ENCODE measurements around the gene ZSCAN18. TPM values are rescaled to one million over a fixed set of nuclear protein-coding genes. Genes with fewer than 3 reads are reported as not detected.
"Not testable (repeated sequence)": the region's sequence is repeated elsewhere in the genome, so short reads cannot be mapped to it uniquely, and the experiment has no call there.

Gene ZSCAN18, protein sequence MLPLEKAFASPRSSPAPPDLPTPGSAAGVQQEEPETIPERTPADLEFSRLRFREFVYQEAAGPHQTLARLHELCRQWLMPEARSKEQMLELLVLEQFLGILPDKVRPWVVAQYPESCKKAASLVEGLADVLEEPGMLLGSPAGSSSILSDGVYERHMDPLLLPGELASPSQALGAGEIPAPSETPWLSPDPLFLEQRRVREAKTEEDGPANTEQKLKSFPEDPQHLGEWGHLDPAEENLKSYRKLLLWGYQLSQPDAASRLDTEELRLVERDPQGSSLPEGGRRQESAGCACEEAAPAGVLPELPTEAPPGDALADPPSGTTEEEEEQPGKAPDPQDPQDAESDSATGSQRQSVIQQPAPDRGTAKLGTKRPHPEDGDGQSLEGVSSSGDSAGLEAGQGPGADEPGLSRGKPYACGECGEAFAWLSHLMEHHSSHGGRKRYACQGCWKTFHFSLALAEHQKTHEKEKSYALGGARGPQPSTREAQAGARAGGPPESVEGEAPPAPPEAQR
- 57.6 and 59.5 TPM in 2 replicates for total RNA-seq (2014; rRNA removed)
- 42.5 TPM for polyA plus RNA-seq (2012)

DNA sequence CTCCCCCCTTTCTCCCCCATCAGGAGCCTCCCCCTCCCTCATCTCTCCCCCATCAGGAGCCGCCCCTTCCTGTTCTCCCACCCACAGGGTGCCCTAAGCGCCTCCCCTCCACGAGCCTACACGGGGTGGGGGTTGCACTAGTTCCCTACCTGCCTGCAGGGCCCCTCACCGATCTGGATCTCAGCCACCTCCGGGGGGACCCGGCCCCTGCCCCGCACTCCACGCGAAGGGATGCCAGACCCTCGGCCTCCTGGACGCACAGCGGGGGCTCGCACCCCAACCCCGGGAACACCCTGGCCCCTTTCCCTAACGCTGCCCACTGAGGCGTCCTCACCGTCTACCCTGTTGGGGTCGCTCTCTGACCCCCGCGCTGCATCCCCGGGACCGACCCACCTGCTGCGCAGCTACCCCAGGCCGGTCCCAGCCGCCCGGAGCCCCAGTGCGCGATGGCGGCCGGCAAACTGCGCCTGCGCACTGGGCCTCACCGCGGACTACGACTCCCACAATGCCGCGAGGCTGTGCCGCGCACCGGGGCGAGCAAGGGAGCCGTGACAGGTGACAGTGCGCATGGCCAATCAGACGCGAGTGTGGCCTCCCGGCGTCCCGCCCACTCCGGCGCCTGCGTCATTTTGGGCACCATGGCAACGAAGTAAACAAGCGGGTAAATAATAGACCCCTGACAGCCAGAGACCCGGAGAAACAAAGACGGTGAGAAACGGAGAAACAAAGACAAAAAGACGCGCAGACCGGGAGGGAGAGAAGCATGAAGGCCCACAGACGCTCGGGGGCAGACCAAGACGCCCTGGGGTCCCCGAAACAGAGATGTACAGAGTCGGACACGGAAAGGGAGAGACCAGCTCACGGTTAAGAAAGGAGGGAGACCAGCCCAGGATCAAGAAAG is at the start of gene ZSCAN18:
Gene ZSCAN18, minus strand, starts transcription at position 451 of the 901 bp plus-strand sequence. CDS start 7,964 bp downstream, outside the sequence.
- peak; percentile 94 for DNase-seq (ENCODE audit: low read depth)

DNA sequence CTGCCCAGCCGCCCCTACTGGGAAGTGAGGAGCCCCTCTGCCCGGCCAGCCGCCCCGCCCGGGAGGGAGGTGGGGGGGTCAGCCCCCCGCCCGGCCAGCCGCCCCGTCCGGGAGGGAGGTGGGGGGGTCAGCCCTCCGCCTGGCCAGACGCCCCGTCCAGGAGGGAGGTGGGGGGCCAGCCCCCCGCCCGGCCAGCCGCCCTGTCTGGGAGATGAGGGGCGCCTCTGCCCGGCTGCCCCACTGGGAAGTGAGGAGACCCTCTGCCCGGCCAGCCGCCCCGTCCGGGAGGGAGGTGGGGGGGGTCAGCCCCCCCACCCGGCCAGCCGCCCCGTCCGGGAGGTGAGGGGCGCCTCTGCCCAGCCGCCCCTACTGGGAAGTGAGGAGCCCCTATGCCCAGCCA is 49.4 kb upstream of the ZSCAN18 start:
- not testable (repeated sequence) for DNase-seq (ENCODE audit: low read depth)

DNA sequence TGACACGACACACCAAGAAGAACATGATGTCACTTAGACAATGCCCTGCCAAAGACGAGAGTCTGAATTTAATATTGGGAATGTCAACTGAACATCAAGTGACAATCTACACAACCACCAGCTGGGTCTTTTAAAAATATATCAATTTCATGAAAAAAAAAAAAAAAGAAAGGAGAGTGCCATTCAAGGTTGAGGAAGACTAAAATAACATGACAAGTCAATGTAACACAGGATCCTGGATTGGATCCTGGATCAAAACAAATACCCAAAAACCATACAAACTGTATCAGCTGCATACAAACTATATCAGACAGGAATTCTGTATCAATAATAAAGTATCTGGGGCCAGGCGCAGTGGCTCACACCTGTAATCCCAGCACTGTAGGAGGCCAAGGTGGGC is 47.8 kb upstream of the ZSCAN18 start:
- no peak for DNase-seq (ENCODE audit: low read depth)

DNA sequence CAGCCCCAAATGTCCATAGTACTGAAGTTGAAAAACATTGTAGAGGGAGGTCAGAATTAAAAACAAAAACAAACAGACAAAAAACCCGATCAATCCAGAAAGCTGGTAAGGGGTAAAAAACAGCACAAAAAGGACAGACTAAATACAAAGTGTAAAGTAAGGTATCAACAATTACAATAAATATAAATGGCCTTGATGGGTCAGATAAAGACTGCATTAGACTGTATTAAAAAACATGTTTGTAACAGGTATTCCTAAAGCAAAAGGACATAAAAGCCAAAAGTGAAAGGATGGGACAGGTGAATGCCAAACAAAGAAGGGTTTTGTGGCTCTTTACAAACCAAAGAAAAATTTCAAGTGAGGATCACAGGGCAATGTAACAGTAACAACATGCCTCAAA is 36.2 kb upstream of the ZSCAN18 start:
- no peak for DNase-seq (ENCODE audit: low read depth)

DNA sequence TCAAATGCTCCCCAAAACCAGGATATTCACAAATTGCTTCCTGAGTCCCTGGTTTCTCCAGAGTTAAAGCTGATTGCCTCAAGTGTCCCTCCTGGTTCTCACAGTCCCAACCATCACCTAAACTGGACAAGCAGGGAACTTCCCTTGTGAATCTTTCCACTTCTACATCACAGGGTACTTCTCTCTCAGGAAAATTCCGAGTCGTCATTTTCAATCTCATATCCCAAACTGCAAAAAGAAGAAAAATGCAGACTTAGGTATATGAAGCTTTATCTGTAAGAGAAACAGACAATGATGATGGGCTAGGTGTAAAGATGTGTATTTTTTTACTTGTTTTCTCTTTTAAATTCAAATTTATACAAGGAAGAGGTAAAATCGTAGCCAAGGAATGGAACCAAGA is 31.3 kb upstream of the ZSCAN18 start:
- DNase-seq (ENCODE audit: low read depth) = no peak

DNA sequence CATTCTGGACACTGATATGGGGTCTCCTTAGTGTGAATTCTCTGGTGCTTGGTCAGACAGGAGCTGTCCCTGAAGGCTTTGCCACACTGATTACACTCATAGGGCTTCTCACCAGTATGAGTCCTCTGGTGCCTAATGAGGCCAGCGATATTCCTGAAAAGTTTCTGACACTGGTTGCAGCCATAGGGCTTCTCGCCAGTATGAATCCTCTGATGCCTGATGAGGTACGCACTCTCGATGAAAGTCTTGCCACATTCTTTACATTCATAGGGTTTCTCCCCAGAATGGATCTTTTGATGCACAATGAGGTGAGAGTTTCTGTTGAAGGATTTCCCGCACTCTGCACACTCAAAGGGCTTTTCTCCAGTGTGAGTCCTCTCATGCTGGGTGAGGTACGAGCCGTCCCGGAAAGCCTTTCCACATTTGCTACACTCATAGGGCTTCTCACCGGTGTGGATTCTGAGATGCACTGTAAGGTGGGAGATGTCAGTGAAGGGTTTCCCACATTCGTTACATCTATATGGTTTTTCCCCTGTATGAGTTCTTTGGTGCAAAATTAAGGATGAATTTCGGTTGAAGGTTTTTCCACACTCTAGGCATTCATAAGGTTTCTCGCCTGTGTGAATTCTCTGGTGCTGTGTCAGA is 30.1 kb upstream of the ZSCAN18 start:
- DNase-seq (ENCODE audit: low read depth) = peak; percentile 6

DNA sequence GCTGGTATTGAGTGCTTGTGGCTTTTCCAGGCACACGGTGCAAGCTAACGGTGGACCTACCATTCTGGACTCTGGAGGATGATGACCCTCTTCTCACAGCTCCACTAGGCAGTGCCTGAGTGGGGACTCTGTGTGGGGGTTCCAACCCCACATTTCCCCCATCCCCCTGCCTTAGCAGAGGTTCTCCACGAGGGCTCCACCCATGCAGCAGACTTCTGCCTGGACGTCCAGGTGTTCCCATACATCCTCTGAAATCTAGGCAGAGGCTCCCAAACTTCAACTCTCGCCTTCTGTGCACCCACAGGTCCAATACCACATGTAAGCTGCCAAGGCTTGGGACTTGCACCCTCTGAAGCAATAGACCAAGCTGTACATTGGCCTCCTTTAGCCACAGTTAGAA is 25.3 kb upstream of the ZSCAN18 start:
- DNase-seq (ENCODE audit: low read depth) = peak; percentile 3

DNA sequence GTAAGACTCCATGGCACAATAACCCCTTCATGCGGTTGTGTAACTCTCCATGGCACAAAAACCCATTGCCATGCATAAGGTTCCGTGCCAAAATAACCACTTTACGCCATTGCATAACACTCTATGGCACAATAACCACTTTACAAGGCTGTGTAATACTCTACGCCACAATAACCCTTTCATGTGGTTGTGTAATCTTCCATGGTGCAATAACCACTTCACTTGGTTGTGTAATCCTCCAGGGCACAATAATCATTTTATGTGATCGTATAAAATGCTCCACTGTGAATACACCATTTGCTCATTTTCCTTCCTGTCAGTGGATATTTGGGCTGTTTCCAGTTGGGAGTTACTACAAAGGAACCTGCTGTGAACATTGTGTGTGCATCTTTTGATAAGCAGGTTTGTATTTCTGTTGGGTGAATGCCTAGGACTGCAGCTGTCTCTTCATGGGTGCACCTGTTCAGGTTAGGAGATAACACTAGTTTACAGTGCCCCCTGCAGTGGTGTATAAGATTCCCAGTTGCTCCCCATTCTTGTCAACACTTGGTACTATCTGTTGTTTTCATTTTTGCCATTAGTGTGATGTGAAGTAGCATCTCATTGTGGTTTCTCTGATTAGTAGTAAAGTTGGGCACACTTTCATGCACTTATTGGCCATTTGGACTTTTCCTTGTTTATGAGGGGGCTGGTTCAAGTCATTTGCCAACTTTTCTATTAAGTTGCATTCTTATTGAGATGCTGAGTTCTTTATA is 21.1 kb upstream of the ZSCAN18 start:
- DNase-seq (ENCODE audit: low read depth) = peak; percentile 3

DNA sequence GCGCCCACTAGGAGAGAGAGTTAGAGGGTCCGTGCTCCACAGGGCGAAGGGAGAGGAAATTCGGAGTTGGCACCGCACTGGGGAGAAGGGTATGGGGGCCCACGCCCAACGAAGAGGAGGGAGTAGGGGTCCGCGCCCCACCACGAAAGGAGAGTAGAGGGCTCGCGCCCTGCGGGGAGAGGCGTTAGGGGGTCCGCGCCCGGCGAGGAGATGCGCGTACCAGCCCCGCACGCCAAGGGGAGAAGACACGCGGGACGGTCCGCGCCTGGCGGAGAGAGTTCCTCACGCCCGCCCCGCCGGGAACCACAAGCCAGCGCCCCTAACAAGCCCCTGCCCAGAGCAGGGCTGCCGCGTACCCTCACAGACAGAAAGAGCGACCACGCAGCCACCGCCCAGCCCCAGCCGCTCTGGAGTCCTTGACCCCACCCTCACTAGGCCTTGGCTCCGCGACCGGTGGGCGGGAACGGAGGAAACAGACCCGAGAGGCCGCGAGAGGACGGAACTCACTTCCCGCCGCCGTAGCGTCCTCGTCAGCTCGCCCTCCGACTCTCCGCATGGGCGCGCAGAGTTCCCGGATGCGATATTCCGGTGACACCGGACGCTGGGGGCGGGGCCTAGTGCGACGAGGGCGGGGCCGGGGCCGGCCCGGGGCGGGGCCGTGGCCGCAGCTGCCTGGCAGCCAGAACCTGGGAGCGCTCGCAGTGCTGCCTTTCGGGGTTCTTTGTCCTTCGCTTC is 20.0 kb upstream of the ZSCAN18 start:
- DNase-seq (ENCODE audit: low read depth) = no peak

DNA sequence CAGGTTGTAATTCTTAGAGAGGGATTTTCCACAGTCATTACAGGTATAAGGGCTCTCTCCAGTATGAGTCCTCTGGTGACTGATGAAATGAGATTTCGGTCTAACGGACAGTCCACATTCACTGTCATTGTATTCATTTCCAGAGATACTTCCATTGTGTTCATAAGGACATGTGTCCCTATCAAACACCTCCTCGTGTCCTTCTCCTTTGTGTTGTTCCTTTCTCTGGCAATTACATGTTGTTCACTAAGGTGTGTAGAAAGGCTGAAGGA is 10.5 kb upstream of the ZSCAN18 start:
- DNase-seq (ENCODE audit: low read depth) = no peak

DNA sequence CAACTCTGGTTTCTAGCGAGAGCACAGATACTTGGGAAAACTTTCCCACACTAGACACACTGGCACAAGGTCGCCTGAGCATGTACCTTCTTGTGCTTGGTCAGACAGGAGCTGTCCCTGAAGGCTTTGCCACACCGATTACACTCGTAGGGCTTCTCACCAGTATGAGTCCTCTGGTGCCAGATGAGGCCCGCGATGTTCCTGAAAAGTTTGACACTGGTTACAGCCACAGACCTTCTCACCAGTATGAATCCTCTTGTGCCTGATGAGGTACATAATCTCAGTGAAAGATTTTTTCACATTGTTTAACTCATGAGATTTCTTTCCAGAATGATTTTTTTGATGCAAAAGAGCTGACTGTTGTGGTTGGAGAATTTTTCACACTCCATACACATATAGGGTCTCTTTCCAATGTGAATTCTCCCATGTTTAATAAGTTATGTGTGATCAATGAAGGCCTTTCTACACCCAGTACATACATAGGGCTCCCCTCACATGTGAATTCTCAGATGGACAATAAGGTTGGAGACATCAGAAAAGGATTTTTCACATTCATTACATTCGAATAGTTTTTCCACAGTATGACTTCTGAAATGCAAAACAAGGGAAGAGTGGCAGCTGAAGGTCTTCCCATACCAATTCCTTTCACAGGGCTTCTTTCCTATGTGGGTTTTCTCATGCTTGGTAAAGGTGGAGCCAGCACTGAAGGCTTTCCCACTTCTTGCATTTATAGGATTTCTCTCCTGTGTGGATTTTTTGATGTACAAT is 9.9 kb upstream of the ZSCAN18 start:
- no peak for DNase-seq (ENCODE audit: low read depth)

DNA sequence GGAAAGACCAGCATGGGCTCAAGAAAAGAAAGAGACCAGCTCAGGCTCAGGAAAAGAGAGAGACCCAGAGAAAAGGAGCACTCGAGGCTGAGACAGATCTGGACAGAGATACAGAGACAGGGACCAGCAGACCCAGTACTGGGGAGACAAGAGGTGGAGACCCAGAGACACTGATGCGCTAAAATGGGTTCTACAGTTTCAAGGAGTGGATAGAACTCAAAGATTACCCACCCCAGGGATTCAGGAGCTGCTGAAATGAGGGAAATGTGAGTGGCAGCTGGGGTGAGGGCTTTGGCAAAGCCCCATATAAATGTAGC is 609 bp upstream of the ZSCAN18 start:
- no peak for DNase-seq (ENCODE audit: low read depth)

DNA sequence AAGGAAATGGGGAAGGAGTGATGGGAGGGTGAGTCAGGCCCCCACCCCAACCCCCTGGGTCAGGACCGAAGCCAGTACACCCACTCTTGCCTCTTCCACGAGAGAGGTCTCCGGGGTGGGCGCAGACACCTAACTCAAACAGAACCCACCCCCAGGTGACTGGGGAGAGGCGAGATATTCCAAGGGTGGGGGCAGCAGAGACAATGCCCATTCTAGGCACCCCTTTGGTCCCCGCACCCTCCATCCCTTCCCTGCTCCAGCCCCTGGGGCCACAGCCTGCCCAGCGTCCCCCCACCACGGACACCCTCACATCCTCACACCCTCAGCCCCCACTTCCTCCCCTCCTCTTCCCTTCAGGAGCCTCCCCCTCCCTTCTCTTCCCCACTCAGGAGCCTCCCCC is 682 bp downstream of the ZSCAN18 start:
- no peak for DNase-seq (ENCODE audit: low read depth)

DNA sequence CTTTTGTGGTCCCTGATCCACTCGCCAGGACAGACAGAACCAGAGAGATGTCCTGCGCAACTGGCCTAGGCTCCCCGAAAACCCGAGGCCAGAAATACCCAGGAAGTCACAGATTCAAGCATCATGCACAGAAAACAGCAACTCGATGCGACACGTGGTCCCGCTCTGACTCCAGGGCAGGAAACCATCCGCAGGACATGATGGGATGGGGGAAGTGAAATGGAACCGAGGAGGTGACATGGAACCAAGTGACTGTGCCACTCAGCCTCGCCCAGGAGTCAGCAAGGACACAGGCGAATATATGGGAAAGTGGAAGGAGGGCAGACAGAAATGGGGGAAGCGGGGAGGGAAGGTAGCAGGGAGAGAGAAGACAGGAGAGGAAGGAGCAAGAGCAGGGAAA is 1.1 kb downstream of the ZSCAN18 start:
- no peak for DNase-seq (ENCODE audit: low read depth)

DNA sequence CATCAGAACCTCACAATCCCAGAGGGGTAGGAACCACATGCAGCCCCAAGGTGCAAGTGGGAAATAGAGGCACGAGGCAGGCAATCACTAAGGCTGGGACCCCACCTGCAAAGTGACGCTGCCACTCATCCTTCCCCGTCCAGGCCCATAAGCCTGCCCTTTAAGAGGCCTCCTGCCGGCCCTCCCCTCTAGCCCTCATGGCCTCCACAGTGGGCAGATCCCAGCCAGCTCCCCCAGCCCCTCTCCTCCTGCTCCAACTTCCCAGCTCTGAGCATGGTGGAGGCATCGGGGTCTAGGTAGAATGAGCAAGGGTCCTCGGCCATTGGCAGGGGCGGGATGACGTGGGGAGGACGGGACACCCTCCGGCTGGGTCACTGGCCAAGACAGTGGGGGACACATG is 2.7 kb downstream of the ZSCAN18 start:
- no peak for DNase-seq (ENCODE audit: low read depth)

DNA sequence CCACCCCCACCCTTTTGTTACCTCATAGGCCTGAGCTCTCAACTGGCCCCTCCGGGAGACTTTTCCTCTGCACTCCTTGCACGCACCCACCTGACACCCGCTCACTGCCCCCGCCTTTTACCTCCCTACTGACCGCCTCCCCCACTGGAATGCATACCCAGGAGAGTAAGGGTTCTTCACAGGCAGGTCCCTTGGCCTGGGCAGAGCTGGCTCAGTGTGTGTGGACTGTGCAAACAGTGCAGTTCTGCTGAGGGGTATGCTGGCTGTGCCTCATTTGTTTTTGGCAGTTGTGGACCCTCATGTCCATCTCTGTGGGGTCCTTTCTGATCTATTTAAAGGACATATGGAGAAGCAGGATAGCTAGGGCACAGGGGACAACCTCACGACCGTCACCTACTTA is 5.0 kb downstream of the ZSCAN18 start:
- DNase-seq (ENCODE audit: low read depth) = no peak

DNA sequence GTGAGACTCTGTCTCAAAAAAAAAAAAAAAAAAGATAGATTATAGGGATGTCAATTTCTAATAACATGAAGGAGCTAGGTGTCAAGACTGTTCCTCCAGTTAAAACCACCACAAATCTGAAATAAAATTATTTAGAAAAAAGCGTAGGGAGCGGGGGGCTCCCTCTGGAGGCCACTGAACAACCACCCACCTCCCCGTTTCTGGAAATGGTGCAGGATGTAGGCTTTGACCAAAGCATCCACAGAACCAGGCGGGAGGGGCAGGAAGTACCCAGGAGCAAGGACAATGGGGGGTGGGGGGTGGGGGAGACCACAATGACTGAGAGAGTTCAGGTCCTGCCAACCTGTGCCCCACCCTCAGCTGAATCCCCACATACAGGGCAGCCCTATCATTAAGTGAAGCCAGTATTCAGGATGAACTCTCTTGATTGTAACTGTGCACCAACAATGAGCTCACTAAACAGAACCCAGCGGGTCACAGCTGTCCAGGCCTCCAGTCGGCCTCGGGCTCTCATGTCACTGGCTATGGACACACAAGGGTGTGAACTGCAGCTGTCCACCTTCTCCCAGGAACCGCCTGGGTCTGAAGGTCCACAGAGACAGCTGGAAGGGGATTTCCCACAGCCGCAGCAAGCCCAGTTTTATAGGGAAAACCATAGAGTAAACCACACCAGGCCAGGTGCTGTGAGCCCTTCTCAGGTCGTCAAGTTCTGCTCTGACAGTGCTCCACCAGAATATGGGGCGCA is 6.6 kb downstream of the ZSCAN18 start:
- DNase-seq (ENCODE audit: low read depth) = peak; percentile 56

DNA sequence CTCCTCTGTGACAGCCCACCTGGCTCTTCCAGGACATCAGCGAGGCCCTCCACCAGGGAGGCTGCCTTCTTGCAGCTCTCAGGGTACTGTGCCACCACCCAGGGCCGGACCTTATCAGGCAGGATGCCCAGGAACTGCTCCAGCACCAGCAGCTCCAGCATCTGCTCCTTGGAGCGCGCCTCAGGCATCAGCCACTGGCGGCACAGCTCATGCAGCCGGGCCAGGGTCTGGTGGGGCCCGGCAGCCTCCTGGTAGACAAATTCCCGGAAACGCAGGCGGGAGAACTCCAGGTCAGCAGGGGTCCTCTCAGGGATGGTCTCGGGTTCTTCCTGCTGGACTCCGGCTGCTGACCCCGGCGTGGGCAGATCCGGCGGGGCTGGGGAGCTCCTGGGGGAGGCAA is 8.2 kb downstream of the ZSCAN18 start:
- no peak for DNase-seq (ENCODE audit: low read depth)

DNA sequence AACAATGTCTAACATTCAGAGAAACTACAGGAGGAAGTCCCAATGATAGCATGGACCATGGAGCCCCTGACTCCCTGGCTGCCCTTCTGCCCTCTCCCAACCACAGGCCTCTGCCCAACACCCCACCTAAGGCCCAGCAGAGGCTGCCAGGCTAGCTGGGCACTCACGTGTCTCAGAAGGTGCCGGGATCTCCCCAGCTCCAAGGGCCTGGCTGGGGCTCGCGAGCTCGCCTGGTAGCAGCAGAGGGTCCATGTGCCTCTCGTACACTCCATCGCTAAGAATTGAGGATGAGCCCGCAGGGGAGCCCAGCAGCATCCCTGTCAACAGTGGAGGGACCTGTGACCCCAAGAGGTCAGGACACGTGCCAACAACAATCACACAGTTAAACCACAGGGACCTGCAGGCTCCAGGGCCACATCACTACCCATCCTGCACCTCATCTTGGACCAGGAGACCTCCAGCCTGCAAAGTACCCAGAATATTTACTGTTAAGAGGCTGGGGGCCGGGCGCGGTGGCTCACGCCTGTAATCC is 9.4 kb downstream of the ZSCAN18 start:
- no peak for DNase-seq (ENCODE audit: low read depth)
